Endothelial cell of umbilical vein (primary cell): Measurements from ENCODE around the gene DNAJC11.

Source experiments
- EZH2 ChIP-seq: IDR thresholded peaks from 2 replicates; pipeline ENCODE4 v1.6.1; 2012; ENCODE audit warnings: borderline replicate concordance, low read depth, mild to moderate bottlenecking, moderate library complexity, low read length, inconsistent platforms; ENCODE audit not compliant: severe bottlenecking
- POLR2A ChIP-seq: IDR thresholded peaks from 2 replicates; pipeline ENCODE4 v1.6.1; 2012; ENCODE audit warnings: low read depth, mild to moderate bottlenecking, control low read depth, low read length
- TF ChIP-seq, protein P1 (sequence below), 2 donors: IDR thresholded peaks; 1 replicate in 1 of 2; 2 replicates in 1 of 2; pipeline ENCODE4 v1.5.1; 2011; ENCODE audit warnings: low read length in 2 of 2, mild to moderate bottlenecking in 2 of 2, moderate library complexity in 2 of 2, control low read depth in 1 of 2, inconsistent platforms in 1 of 2, low read depth in 1 of 2; ENCODE audit not compliant: insufficient read depth in 1 of 2; ENCODE audit errors: extremely low read depth in 1 of 2
- TF ChIP-seq, protein P2 (sequence below): IDR thresholded peaks from 2 replicates; pipeline ENCODE4 v1.6.1; 2011; ENCODE audit not compliant: insufficient read depth, insufficient read length

DNA sequence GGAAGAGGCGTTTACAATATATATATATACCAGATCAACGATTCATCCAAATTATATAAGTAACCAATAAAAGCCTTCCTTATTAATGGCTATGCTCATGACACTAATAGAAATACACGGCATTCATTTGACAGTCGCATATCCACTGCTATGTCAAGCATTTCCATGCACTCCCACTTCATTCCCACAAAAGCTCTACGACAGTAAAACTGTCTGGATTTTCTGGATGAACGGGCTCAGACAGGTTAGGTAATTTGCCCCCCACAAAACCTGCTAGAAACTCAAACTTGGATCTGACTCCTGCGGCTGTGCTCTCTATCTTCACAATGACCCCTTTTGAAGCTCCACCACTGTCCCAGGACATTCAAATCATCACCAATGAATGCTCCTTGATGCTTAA is 11.4 kb downstream of the DNAJC11 start:
- TF ChIP-seq POLR2A, result no peak
- TF ChIP-seq, protein P1, sequence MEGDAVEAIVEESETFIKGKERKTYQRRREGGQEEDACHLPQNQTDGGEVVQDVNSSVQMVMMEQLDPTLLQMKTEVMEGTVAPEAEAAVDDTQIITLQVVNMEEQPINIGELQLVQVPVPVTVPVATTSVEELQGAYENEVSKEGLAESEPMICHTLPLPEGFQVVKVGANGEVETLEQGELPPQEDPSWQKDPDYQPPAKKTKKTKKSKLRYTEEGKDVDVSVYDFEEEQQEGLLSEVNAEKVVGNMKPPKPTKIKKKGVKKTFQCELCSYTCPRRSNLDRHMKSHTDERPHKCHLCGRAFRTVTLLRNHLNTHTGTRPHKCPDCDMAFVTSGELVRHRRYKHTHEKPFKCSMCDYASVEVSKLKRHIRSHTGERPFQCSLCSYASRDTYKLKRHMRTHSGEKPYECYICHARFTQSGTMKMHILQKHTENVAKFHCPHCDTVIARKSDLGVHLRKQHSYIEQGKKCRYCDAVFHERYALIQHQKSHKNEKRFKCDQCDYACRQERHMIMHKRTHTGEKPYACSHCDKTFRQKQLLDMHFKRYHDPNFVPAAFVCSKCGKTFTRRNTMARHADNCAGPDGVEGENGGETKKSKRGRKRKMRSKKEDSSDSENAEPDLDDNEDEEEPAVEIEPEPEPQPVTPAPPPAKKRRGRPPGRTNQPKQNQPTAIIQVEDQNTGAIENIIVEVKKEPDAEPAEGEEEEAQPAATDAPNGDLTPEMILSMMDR (IDR thresholded peaks at IDR 0.05; ENCODE audit: extremely low read depth in 1 of 2, insufficient read depth in 1 of 2, low read depth in 1 of 2, low read length in 2 of 2), result no peak
- no peak for TF ChIP-seq EZH2
- TF ChIP-seq, protein P2, sequence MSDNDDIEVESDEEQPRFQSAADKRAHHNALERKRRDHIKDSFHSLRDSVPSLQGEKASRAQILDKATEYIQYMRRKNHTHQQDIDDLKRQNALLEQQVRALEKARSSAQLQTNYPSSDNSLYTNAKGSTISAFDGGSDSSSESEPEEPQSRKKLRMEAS, result no peak
